CD4-positive, alpha-beta T cell treated with Interleukin-15 for 1 hour (primary cell): ENCODE measurements around the gene CDRT4.

Experiments
- DNase-seq: peaks from one replicate; pipeline ENCODE4 v3.0.0-alpha.2; 2020

The CDRT4 gene

DNA sequence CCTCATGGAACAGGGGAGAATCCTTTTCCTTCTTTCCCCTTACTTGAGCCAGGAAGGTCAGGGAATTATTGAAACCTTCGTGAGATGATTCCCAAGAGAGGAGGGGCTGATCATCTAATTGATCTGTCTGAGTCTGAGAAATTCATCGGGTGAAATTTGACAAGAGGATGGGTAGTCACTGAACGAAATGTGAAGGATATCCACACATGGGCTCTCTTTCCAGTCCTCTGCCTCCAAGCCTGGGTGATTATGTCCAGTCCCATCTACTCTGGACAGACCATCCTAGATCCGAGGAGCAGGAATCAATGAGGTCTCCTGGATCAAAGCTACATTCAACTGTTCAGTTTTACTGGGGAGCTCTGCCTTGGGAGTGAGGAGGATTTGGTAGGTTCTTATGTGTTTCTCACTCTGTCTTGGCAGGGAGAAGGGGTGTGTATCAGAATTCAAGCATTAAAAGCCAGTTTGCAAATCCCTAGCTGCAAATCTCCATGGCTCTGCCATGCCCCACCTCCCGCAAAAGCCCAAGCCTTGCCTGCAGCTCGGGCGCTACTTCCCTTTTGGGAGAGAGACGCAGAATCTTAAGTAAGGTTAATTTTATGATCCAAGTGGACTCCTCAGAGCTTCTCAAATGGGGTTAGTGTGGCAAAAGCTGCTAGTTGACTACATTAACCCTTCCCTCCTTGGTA is 78.9 kb downstream of the CDRT4 start:
- no peak for DNase-seq

DNA sequence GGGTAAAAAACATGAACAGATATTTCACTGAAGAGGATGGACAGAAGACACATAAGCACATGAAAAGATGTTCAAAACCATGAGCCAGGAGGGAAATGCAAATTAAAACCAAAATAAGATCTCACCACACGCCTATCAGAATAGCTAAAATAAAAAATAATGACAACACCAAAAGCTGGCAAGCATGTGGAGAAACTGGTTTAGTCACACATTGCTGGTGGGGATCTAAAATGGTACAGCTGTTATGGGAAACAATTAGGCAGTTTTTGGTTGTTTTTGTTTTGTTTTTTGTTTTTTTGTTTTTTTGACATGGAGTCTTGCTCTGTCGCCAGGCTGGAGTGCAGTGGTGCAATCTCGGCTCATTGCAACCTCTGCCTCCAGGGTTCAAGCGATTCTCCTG is 81.3 kb downstream of the CDRT4 start:
- DNase-seq, result no peak
